GM21367 (cell line): ENCODE data around the gene SPEG.

Experiments used
- ATAC-seq: cut with Tn5 transposase; IDR thresholded peaks from one replicate; pipeline ENCODE4 v1.9.1; 2021; ENCODE audit not compliant: unreplicated experiment

SPEG gene

GRCh38 chr2:219509780-219510511, 75.3 kb downstream of the SPEG start:
- no peak for ATAC-seq

DNA sequence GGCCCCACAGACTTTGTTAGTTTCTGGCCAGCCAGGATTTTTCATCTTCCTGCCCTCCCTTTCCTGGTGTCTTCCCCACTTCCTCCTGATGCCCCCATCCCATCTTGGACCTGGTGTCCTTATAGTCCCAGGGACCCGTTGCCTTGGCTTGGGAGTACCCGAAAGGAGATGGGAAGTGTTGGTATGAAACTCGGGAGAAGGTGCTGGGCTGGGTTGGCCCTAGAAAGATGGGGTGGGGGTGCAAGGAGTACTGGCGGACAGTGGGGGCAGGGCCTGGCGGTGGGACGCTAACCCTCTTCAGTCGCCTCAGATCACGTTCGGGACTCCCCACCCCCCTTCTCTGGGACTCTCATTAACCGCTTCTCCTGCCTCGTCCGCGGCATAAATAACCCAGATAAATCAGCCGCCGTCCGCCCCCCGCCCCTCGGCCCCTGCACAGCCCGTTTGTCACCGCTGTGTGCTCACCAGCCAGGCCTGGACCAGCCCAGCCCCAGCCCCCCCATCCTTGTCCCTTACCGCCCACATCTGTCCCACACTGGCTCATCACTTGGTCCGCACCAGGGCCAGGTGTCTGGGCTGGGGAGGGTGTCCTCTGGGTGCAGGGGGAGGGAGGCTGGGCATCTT, 76.0 kb downstream of the SPEG start:
- ATAC-seq, result no peak

GRCh38 chr2:219511547-219512325, 77.1 kb downstream of the SPEG start:
- ATAC-seq, result no peak

- ATAC-seq, result no peak
Observed at GRCh38 chr2:219512524-219513216, 78.0 kb downstream of the SPEG start.

GRCh38 chr2:219513787-219514186, 79.1 kb downstream of the SPEG start:
- ATAC-seq, result no peak

GRCh38 chr2:219514196-219514761, 79.6 kb downstream of the SPEG start, which contains the start of gene ASIC4:
Gene ASIC4 (plus strand): TSS chr2:219514482. CDS start chr2:219514725, 243 bp downstream.
- ATAC-seq, result no peak

- no peak for ATAC-seq
Observed at GRCh38 chr2:219514836-219515235, 80.2 kb downstream of the SPEG start.

DNA sequence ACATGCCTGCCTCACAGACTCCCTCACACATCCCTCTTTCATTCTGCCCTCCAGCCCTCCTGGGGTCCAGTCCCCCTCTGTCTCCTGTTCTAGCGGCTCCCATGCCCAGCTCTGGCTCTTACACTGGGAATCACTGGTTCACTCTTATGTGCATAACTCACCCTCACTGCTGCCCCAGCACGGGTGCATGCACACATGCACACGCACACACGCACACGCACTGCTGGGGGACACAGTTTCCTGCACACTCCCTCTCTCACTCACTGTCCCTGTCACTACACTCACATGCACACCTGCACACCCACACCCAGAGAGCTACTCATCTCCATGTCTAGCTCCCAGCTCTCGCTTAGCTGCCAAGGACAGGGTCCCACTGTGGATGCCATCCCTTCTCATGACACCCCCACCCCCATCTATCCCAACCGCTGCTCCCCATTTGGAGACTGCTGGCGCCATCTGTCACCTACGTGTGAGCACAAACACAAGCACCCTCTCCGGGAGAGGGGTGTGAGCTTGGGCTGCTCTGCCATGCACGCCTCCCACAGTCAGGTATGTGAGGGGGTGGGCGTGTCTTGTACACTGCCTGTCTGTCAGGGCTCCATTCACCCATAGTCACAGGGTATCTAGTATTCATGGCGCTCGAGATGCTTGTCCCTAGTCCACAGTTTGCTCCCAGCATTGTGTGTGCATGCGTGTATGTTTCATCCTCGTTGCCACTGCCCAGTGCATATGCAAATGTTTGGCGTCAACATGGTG, 81.4 kb downstream of the SPEG start:
- no peak for ATAC-seq

DNA sequence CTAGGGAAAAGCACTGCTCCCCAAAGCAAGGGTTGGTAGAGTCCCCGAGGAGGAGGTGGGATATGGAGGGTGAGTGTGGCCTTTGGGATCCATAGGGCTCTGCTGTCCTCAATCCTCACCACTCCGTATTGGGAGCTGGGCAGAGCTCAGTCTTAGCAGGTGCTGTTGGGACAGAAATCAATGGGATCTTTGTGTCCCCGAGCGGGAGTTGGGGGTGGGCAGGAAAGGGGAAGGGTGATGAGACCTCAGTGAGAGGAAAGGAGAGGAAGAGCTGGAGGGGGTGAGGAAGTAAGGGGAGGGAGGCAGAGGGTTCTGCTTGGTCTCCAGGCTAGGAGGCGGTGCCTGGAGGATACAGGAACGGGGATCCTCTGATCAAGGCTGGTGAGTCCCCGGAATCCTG, 82.2 kb downstream of the SPEG start:
- no peak for ATAC-seq

DNA sequence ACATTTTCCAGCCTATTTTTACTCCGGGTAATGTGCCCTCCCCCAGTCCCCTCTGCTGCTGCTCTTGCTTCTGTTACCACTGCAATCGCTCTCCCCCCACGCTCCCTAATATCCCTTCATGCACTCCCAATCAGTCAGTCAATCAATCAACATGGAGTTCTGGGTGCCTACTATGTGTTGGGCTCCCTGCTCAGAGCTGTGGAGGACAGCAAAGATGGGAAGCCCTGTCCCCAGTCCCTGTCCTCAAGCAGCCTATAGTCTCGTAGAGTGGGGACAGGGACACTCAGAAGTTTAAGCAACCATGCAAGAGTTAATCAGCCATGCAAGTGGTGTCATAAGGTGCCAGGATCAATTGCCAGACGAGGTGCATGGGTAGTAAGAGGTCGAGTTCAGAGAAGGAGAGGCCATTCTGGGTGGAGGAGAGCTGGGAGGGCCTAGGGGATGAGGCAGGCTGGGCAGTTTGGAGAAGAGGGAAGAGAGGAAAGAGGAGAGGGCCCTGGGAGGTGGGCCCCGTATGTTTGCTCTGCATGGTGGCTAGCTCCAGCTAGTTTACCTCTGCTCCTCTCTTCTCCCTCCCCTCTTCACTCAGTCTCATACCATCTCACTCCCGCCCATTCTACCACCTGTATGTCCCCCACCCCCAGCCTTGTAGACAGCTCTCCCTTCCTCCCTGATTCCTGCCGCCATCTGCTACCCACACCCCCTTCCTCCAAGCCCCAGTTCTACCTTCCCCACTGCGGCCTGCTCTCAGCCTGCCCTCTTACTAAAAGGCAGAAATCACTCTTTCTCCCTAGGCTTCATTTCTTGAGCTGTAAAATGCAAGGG, 83.5 kb downstream of the SPEG start:
- ATAC-seq, result no peak

DNA sequence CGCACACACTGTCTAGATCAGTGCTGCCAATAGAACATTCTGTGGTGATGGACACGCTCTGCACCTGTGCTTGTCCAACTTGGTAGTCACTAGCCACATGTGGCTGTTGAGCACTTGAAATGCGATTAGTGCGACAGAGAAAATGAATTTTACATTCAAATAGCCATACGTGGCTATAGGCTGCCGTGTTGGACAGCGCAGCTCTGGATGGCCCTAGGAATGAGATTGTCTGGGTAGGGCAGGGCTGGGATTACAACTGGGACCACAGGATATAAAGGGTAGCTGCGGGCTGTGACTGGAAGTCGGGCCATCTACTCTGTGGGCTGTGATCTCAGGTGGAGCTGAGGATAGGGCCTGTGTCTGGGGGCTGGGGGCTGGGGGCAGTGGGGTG, 84.9 kb downstream of the SPEG start:
- no peak for ATAC-seq

GRCh38 chr2:219520079-219520478, 85.4 kb downstream of the SPEG start:
- no peak for ATAC-seq

DNA sequence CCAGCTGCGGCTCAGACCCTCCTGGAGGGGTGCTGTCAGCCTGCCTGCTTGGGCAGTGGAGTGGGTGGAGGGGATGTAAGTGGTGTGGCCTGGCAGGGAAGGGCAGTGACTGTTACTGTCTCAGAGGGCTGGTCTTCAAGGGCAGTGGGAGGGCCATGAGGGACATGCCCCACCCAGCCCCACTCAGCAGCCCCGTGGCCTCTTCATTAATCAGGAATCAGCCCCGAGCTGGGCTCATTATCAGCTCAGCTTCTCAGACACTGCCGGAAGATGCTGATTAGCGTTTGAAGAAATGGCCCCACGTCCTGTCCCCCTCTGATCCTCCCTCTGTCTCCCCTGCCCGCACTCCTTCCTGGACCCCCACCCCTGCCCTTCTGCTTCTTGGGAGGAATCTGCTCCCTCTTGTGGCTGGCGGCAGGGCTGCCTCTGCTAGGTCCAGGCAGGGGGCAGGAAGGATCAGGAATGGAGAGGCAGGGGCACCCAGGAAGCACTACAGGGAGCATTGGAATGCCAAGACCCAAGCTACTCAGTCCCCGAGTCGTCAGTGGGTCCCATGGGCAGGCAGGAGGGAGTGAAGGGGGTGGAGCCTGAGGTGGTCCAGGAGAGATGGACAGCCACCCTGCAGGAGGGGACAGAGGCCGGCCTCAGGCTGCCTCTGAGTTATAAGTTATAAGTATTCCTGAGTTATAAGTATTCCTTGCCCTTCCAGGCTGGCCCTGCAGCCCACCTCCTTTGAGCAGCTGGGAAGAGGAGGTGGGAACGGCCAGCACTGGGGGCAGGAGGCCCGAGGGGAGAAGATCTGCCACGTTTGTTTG, 86.6 kb downstream of the SPEG start:
- ATAC-seq, result no peak

DNA sequence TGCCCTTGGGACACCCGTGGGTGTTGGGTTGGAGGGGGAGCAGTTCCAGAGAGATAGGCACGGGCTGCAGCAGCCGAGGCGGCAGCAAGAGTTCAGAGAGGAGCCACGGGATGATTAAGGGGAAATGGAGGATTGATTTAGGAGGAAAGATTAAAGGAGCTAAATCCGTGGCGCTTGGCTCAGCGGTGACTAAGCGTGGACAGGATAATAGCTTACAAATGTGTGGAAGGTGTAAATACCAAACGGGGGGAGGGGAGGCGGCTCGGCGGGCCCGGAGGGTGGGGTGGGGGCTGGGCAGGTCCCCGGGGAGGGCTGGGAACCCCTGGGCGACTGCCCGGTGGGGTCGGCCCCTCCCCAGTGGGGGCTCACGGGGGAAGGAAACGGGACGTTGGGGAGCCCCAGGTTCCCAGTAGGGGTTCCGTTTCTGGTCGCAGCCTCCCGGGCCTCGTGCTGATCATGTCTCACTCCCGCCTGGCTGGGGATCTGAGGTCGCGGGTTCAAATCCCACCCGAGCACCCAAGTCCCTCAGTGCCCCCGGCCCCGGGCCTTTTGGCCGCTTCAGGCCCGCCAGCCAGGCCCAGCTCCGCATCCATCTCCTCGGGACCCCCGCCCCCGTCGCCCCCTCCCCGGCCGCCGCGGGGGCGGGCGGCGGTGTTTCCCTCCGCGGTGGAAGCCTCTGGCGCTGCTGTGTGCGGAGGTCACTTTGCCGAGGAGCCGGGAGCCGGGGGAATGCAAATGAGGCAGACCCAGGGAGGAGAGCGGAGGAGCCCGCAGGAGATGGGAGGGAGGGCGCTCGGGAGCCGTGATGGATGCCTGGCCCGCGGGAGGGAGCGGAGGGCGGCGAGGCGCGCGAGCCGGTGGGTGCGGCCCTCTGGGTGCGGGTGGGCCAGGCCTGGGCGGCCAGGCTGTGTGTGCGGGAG, 87.7 kb downstream of the SPEG start:
- no peak for ATAC-seq

DNA sequence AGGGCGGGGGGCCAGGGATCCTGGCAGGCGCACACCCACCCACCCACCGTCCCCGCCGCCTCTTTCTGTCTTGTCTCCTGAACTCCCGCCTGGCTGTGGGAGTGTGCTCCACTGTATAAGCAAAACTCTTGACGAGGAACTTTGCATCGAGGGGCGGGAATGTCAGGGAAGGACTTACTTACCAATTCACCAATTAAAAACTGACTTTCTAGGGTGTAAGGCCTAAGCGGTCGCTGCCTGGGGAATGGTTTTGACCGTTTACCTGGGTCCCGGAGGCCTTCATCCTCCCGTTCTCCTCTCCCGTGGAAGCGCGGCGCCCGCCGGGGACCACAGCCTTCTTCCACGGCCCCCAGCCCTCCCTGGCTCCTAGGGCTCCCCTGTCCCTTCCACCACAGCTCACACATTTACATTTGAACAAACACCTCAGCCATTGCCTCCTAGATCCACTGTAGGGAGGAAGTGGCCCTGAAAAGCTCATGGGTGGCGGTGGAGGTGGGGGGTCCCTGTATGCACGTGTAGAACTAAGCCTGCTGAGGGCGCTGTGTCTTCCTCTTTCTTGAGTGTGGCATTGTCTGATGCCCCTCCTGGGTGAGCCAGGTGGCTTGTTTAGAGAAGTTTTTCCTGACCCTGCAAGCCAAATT, 88.5 kb downstream of the SPEG start:
- no peak for ATAC-seq

- ATAC-seq, result no peak
Observed at GRCh38 chr2:219524817-219525216, 90.2 kb downstream of the SPEG start.
